Dermis blood vessel endothelial cell (primary cell): ENCODE data around the gene GPR12. TPM values are rescaled to one million over a fixed set of nuclear protein-coding genes. Genes with fewer than 3 reads are reported as not detected.

ENCODE experiments used
- DNase-seq: peaks from one replicate; pipeline ENCODE4 v3.0.0; 2010
- total RNA-seq: library from RNA; depleted of rRNA; stranded (reverse); fragments of >200 nt; gene quantifications from 2 replicates; pipeline ENCODE4 v1.2.3, GENCODE V29; 2014

Gene GPR12
- not detected in 2 replicates for total RNA-seq

- no peak for DNase-seq
Observed at GRCh38 chr13:26759907-26760831, at the start of gene GPR12. GPR12 (minus strand) TSS chr13:26760786; CDS start chr13:26759827, 959 bp downstream.

- no peak for DNase-seq
Observed at GRCh38 chr13:26810095-26810494, 49.5 kb upstream of the GPR12 start.

GRCh38 chr13:26806891-26807290, 46.3 kb upstream of the GPR12 start:
- DNase-seq, result no peak

- no peak for DNase-seq
Observed at GRCh38 chr13:26787961-26788360, 27.4 kb upstream of the GPR12 start.

- no peak for DNase-seq
Observed at GRCh38 chr13:26786651-26787295, 26.2 kb upstream of the GPR12 start.

- no peak for DNase-seq
Observed at GRCh38 chr13:26785838-26786630, 25.4 kb upstream of the GPR12 start.

- DNase-seq, result no peak
Observed at GRCh38 chr13:26784704-26785639, 24.4 kb upstream of the GPR12 start.

- DNase-seq, result no peak
Observed at GRCh38 chr13:26780411-26780810, 19.8 kb upstream of the GPR12 start.

- DNase-seq, result no peak
Observed at GRCh38 chr13:26779321-26779720, 18.7 kb upstream of the GPR12 start.

- no peak for DNase-seq
Observed at GRCh38 chr13:26772531-26772930, 11.9 kb upstream of the GPR12 start.

- DNase-seq, result no peak
Observed at GRCh38 chr13:26771796-26772195, 11.2 kb upstream of the GPR12 start.

- DNase-seq, result no peak
Observed at GRCh38 chr13:26762745-26763345, 2.3 kb upstream of the GPR12 start.

- no peak for DNase-seq
Observed at GRCh38 chr13:26760832-26761582, 421 bp upstream of the GPR12 start.

- no peak for DNase-seq
Observed at GRCh38 chr13:26759249-26759906, 1.2 kb downstream of the GPR12 start.

GRCh38 chr13:26758496-26759157, 2.0 kb downstream of the GPR12 start:
- no peak for DNase-seq

GRCh38 chr13:26756961-26757360, 3.6 kb downstream of the GPR12 start:
- DNase-seq, result no peak

- DNase-seq, result no peak
Observed at GRCh38 chr13:26752671-26753070, 7.9 kb downstream of the GPR12 start.

GRCh38 chr13:26749905-26750304, 10.7 kb downstream of the GPR12 start:
- DNase-seq, result no peak

GRCh38 chr13:26749285-26749684, 11.3 kb downstream of the GPR12 start:
- DNase-seq, result no peak

- DNase-seq, result no peak
Observed at GRCh38 chr13:26747706-26748105, 12.9 kb downstream of the GPR12 start.
